HEK293 (cell line): Measurements from ENCODE around the gene TMEM164.

Experiments
- CTCF ChIP-seq: fragments of 450-650 bp; formaldehyde crosslinking; IDR thresholded peaks from 2 replicates; pipeline ENCODE4 v1.5.1; 2016; ENCODE audit warnings: missing biosample characterization, missing genetic modification characterization
- HOXA7 ChIP-seq: sonication (generic); formaldehyde crosslinking; IDR thresholded peaks from 2 replicates; pipeline ENCODE4 v1.8.1; 2022; ENCODE audit warnings: missing genetic modification reagents, borderline replicate concordance
- TCF7L2 ChIP-seq: IDR thresholded peaks from 2 replicates; pipeline ENCODE4 v1.6.1; 2011; ENCODE audit warnings: low read depth, mild to moderate bottlenecking, inconsistent platforms, low read length, moderate library complexity, borderline replicate concordance
- ZBTB10 ChIP-seq: fragments of 450-650 bp; formaldehyde crosslinking; IDR thresholded peaks from 2 replicates; pipeline ENCODE4 v1.5.1; 2016; ENCODE audit warnings: missing biosample characterization, missing genetic modification characterization
- ZNF274 ChIP-seq, 2 experiments: fragments of 200-500 bp in 1 of 2; fragments of 450-650 bp in 1 of 2; sonication (Bioruptor generic) in 1 of 2; formaldehyde crosslinking in 1 of 2; IDR thresholded peaks; 2 replicates each; pipeline versions ENCODE4 v1.5.1 to v1.6.1; 2014 to 2016; ENCODE audit warnings: borderline replicate concordance in 1 of 2, inconsistent platforms in 1 of 2, low read length in 1 of 2, missing biosample characterization in 1 of 2, missing genetic modification characterization in 1 of 2
- ZNF362 ChIP-seq: fragments of 450-650 bp; formaldehyde crosslinking; IDR thresholded peaks from 2 replicates; pipeline ENCODE4 v1.5.1; 2016; ENCODE audit warnings: missing biosample characterization, missing genetic modification characterization
- ZNF433 ChIP-seq: fragments of 450-650 bp; formaldehyde crosslinking; IDR thresholded peaks from 2 replicates; pipeline ENCODE4 v1.5.1; 2016; ENCODE audit warnings: missing biosample characterization, missing genetic modification characterization, low read depth
- ZNF560 ChIP-seq: fragments of 450-650 bp; formaldehyde crosslinking; IDR thresholded peaks from 2 replicates; pipeline ENCODE4 v1.5.1; 2017; ENCODE audit warnings: missing biosample characterization, missing genetic modification characterization, borderline replicate concordance

GRCh38 chrX:110132450-110133114 lies 129.7 kb downstream of the TMEM164 start:
- TF ChIP-seq ZNF433 (tag by site-specific recombination) (no peak), CTCF (tag by site-specific recombination) (no peak), ZNF362 (no peak), ZNF274 (IDR thresholded peaks at IDR 0.05; ENCODE audit: low read length) (no peak), ZNF274 (tag by site-specific recombination; IDR thresholded peaks at IDR 0.05; ENCODE audit: borderline replicate concordance) (no peak), ZNF560 (tag by site-specific recombination) (no peak), ZBTB10 (tag by site-specific recombination) (no peak), HOXA7 (no peak), TCF7L2 (no peak)
